HG03196 (cell line): ENCODE data around the gene SYCP2L.
"Not testable (repeated sequence)": the region's sequence is repeated elsewhere in the genome, so short reads cannot be mapped to it uniquely, and the experiment has no call there.

Experiments used
- ATAC-seq: cut with Tn5 transposase; IDR thresholded peaks from one replicate; pipeline ENCODE4 v1.9.1; 2021; ENCODE audit not compliant: unreplicated experiment

The SYCP2L gene

DNA sequence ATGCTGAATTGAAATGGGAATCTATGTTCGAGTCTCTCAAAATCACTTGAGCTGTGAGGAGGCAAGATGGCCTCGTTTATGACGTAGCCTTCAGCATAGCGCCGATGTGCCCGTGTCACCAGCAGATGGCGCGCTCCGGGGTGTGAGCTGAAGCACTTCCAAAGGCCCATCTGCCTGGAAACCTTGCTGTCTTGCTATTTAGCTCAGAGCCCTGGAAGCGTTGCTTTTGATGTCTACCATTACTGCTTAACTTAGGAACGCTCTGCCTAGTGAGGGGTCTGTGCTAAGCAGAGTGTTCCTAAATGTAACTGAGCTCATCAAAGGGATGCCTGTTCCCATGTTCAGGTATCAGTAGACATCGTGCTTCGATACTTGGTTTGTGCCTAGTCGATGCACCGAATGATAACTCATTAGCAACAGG, 67.7 kb downstream of the SYCP2L start:
- ATAC-seq, result peak; percentile 81

DNA sequence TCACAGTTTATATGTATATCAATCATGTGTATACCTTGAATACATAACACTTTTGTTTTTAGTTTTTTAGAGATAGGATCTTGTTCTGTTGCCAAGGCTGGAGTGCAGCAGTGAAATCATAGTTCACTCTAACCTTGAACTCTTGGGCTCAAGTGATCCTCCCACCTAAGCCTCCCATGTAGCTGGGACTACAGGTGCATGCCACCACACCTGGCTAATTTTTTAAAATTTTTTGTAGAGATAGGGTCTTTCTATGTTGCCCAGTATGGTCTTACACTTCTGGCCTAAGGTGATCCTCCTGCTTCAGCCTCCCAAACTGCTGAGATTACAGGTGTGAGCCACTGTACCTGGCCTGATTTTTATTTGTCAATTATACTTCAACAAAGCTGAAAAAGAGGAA, 69.9 kb downstream of the SYCP2L start:
- ATAC-seq, result no peak

DNA sequence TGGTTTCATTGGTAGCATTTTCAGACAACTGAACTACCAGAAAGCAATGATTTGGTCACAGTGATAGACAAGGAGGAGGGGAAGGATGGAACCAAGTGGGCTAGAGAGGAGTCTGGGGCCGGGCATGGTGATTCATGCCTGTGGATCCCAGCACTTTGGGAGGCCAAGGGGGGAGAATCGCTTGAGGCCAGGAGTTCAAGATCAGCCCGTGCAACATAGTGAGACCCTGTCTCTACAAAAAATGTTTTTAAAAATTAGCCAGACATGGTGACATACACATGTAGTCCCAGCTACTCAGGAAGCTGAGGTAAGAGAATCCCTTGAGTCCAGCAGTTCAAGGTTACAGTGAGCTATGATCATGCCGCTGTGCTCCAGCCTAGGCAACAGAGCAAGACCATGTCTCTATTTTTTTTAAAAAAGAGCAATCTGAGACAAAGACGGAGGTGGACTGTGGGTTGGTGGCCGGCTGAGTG, 70.6 kb downstream of the SYCP2L start:
- ATAC-seq, result no peak

DNA sequence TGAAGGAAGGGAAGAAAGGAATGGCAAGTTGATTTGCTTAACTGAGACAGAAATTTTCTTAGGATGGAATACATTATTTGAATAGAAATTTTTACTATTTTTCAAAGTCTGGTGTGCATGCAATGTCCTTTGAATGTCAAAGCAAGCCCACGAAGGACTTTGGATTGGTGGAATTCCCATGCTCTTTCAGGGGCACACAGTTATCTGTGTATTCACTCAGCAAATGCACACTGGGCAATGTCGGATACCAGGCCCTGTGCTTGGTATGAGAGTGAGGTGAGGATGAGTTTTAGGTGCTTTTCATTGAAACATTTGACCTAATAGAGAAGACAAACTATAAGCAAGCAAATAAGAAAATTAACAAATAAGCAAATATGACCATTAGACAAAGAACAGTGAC, 73.3 kb downstream of the SYCP2L start:
- ATAC-seq, result no peak

DNA sequence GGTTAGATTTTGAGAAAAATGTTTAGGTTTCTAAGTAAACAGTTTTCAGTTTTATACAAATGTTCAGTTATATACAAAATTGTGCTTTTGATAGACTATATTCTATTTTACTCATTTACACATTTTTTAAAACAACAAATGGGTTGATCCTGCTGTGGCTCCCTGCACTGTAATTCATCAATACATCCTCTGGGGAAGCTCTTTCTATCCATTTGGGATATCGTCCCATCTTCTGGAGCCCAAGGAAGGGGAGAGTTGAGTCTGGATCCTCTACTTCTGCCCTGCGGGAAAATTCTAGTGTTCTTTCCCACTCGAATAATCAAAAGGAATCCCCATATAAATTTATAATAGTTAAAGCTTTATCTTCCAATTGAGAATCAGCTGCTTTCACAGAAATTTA, 75.0 kb downstream of the SYCP2L start:
- ATAC-seq, result no peak

DNA sequence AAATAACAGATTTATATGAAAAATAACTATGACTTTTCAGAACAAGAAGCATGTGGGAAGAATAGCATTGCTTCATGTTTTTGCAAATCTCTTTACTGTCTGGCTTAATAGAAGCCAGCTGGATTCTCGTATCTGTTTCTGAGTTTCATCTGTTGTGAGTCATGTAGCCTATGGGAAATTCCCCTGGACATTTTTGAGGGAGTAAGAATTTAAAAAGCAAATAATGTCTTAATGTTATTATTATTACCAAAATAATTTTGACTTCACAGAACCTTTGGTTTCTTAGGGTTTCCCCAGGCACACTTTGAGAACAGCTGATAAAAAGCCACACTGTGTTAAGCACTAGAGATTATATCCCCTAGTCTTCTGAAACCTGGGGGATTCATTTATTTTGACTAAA, 75.8 kb downstream of the SYCP2L start:
- no peak for ATAC-seq

DNA sequence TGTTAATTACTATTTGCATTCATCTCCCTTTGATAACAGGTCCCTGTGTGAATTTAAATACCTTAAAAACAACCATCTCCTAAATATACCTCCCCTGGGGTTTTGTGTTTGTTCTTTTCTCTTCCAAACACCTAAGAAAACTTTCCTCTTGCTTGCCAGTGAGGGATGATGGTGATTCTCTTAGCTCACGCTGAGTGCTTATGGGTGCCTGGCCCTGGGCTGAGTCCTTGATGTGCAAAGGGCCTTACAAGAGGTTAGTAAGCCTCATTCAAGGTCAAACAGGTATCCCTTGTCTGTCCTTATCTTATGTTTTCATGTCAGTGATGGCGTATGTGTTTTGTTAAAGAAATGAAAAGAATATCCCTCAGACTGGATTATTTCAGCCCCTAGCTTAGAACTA, 76.3 kb downstream of the SYCP2L start:
- ATAC-seq, result no peak

DNA sequence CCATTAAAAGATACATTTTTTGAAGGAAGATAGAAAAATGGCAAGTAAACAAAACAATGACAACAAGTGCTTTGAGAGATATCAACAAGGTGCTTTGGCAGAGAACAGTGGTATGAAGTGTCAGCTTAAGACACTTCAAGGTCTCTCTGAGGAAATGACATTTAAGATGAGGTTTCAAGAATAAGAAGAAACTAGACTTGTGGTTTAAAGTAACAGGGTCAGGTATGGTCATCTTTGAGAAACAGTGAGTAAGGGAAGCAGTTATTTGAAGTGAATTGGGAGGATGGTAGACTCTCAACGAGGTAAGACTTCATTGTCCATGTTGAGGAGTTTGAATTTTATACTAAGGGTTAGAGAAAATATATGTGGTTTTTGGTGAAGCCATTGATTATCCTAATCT, 77.8 kb downstream of the SYCP2L start:
- ATAC-seq, result no peak

DNA sequence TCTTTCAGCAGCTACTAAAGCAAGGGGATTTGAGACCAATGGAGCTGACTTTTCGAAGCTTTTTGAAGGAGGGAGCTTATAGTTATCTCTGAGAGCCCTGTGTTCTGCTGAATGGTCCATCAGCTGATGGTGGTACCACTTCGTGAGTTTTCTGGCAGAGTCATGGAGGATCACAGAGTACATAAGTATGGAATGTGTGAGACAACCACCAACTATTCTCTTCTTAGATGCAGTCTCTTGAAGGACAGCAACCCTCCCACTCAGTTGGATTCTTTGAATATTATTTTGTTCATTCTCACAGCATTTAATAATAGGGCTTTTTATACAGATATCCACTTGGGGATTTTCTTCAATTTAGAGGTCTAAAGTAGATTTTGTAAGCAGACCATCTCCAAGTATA, 81.9 kb downstream of the SYCP2L start:
- no peak for ATAC-seq

DNA sequence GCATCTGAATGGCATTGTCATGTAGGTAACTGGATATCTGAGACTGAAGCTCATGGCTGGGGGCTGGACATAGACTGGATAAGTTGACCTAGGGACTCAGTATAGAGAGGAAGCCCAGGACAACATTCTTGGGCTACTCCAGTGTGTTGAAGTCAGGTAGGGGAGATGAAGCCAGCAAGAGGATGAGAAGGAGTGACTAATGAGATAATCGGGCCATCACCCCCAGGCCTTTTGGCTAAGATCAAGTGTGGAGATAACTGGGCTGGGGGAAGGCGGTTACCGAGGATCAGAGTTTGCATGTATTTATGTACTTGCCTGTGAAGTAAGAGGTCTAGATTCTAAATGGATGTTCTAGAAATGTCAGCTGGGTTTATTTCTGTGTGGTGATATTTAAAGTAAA, 83.9 kb downstream of the SYCP2L start:
- ATAC-seq, result no peak

DNA sequence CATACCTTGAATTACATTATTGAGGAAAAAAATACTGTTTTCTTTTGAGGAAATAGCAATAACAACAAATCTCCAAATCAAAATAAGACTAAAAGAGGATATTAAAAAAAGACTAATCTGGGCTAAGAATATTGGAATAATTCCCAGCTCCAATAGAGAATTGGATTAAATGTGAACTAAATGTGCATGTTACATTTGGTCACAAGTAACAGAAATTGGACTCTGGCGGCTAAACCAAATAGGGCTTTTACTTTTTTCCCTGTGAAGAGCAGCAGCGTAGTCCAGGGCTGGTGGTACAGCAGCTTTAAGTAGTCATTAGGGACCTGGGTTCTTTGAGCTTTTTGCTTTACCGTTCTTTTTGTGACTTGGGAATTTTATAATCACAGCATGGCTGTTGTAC, 85.3 kb downstream of the SYCP2L start:
- ATAC-seq, result no peak

DNA sequence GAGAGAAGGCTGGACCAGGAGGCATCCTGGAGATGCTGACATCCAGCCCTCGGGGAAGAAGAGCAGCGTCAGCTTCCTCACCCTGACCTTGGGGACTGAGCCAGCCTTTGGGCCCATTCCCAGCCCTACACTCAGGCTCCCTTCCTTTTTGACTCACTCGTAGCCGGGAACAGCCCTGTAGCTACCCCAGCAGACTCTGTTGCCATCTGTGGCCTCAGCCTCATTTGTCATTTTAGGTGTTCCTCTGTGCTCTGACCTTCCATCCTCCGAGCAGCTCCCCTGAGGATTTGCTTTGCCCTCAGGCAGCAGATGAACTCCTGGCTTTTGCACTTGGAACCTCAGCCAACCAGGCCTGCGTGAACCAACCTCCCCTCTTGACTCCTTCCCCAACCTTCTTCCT, 89.7 kb downstream of the SYCP2L start:
- ATAC-seq, result no peak

DNA sequence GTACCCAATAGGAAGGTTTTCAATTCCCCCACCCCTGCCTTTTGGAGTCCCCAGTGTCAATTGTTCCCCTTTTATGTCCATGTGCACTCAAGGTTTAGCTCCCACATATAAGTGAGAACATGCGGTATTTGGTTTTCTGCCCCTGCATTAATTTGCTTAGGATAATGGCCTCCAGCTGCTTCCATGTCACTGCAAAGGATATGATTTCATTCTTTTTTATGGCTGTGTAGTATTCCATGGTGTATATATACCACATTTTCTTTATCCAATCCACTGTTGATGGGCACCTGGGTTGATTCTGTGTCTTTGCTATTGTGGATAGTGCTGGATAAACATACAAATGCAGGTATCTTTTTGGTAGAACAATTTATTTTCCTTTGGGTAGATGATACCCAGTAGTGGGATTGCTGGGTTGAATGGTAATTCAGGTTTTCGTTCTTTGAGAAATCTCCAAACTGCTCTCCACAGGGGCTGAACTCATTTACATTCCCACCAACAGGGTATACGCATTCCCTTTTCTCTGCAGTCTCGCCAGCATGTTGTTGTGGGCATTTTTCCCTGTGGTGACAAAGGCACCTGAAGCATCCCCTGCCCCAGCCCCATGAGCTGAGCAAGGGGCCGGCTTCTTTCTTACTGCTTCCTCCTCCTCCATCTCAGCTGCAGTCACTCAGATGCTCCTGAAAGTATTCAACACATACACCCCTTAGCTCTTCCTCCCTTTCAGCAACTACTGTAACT, 90.5 kb downstream of the SYCP2L start:
- ATAC-seq, result no peak

DNA sequence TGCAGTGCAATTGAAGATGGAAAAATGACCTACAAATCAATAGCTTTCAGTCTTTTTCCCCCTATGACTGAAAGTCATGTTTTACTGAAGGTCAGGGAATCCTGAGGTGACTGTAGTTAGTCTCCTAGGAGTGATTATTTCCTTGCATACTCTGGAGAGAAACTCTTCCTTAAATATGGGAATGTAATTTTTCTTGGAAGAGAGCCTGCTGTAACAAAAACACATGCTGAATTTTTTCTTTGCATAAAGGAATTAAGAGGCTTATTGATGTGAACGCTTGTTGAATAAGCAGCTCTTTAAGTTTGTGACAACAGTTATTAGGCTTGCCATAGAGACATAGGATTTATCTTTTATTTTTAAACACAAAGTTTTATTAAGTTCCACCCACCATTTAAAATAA, 92.8 kb downstream of the SYCP2L start:
- no peak for ATAC-seq

DNA sequence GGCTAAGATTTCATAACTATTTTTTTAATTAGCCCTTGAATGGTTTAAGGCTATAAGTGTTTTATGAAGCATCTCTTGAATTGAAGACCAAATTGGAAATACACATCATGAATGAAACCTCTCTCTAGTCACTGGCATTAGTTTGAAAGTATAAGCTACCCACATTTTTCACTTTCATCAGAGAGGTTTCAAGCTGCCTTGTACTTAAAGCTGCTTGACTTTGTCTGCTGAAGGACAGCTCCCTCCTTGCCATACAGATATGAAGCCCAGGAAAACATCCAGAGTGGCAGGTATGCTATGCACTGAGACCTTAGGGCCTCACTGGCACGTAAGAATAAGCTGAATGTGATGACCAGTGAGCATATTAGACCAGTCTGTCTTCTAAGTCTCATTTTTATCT, 94.6 kb downstream of the SYCP2L start:
- no peak for ATAC-seq

DNA sequence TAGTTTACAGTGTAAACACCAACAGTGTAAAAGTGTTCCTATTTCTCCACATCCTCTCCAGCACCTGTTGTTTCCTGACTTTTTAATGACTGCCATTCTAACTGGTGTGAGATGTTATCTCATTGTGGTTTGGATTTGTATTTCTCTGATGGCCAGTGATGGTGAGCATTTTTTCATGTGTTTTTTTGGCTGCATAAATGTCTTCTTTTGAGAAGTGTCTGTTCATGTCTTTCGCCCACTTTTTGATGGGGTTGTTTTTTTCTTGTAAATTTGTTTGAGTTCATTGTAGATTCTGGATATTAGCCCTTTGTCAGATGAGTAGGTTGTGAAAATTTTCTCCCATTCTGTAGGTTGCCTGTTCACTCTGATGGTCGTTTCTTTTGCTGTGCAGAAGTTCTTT, 98.1 kb downstream of the SYCP2L start:
- not testable (repeated sequence) for ATAC-seq

DNA sequence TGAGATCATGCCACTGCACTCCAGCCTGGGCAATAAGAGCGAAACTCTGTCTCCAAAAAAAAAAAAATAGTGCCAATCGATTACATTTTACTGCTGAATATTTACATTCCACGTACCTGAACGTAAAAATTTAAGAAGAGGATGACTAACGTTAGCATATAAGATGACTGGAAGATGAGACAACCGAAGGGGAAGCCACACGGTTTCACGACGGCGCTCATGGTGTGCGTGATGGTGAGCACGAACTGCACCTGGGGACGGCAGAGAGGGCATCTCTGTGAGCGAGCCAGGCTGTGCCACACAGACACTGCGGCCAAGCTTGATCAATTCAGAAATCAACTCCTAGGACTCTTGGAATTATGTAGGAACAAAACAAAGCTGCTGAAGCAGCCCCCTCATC, 102.7 kb downstream of the SYCP2L start:
- no peak for ATAC-seq

DNA sequence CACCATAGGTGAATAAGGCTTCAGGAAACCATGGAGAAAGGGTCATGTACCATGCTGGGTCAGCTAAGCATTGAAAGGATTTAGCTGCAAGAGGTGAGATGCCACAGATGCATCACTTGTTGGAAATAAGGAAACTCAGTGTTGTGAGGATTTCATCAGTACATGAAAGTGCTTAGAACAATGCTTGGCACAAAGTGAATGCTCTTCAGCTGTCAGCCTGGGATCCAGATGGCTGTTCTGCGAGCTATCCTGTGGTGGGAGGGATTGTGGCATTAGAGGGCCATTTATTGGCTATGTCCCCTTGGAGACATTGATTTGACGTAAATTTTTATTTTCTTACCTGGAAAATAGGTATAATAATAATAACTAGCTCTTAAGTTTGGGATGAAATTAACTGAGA, 104.3 kb downstream of the SYCP2L start:
- no peak for ATAC-seq

DNA sequence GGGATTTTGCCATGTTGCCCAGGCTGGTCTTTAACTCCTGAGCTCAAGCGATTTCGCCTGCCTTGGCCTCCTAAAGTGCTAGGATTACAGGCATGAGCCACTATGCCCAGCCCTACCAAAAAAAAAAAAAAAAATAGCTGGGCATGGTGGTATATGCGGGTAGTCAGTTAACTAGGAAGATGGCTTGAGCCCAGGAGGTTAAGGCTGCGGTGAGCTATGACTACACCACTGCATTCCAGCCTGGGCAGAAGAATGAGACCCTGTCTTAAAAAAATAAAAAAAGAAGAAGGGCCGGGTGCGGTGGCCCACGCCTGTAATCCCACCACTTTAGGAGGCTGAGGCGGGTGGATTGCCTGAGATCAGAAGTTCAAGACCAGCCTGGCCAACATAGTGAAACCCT, 107.0 kb downstream of the SYCP2L start:
- ATAC-seq, result no peak

DNA sequence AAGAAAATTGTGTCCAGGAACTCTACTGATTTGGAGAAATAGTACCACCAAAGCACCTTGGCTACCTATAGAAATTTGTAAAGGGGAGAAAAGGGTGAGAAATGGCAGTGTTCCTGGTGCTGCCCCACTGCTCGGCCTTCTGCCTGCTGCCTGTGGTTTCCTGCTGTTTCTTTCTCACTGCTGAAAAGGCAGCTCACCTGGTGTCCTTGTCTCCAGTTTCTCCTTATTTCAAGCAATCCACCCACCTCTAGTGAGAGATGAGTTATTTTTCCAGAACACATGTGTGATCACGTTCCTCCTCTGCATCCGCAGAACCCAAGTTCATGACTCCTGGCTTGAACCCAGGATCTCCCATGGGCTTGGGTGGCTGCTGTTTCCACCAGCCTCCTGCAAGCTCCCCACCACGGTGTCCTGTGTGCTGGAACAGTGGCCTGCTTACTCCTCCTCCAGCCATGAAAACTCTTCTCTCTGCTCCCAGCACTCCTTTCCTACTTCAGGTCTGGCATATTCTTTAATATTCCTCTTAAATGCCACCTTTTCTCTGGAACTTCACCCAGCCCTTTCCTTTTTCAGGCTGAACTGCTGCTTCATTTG, 108.4 kb downstream of the SYCP2L start:
- no peak for ATAC-seq

DNA sequence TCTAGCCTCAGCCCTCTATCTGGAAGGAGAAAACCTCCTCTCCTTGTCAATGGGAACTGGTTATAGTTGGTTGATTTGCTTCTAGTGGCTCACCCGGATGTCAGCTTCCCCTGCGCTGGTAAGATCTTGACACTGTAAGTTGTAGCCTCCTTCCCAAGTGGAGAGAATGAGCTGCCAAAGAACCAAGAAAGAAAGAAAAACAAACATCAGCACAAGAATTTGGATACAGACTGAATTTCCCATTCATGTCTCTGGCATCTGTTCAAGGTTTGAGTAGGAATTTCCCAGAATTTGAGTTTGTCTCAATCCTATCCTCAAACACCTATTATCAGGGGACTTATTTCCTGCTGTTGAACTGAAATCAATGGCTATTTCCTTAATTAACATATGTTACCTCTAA, 113.1 kb downstream of the SYCP2L start:
- ATAC-seq, result no peak

DNA sequence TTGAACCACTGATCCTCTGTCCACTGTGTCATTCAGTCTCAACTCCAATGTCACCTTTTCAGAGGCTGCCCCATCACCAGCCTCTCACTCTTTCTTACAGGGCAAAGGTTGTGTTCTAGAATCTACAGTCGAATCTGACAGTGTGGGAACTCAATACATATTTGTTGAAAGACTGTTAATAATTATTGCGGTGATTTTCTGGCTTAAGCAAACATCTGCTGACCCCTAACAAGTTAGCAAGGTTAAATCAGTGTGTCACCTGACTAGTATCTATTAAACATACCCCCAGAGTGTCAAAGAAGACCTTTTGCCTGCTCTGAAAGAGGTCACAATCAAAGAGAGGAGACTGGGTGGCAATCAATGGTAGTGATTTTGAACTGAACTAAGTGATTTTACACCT, 115.3 kb downstream of the SYCP2L start:
- ATAC-seq, result no peak

DNA sequence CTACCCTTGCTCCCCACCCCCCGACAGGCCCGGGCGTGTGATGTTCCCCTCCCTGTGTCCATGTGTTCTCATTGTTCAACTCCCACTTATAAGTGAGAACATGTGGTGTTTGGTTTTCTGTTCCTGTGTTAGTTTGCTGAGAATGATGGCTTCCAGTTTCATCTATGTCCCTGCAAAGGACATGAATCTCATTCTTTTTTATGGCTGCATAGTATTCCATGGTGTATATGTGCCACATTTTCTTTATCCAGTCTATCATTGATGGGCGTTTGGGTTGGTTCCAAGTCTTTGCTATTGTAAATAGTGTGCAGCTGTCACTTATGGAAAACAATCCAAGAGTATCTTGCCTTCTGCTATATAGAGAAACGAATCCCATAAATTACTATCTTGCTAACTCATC, 116.4 kb downstream of the SYCP2L start:
- not testable (repeated sequence) for ATAC-seq
